ENCODE data around the gene NUPR2. TPM values are rescaled to one million over a fixed set of nuclear protein-coding genes. Genes with fewer than 3 reads are reported as not detected.
"Not testable (repeated sequence)": the region's sequence is repeated elsewhere in the genome, so short reads cannot be mapped to it uniquely, and the experiment has no call there.

NUPR2 gene
- total and polyA plus RNA-seq, 10 donors = not detected

- 78 to 87% (median 83%) methylated on average over 8 of the region's 8 CpGs for WGBS, 5 donors
These were observed 9.6 kb upstream of the NUPR2 start for GRCh38 chr7:56125831-56126230.

GRCh38 chr7:56124981-56125380, 8.8 kb upstream of the NUPR2 start:
- TF ChIP-seq POLR2AphosphoS5 (IDR thresholded peaks at IDR 0.05) (no peak), CTCF (IDR thresholded peaks at IDR 0.05 in 8 of 11, conservative IDR thresholded peaks at IDR 0.05 in 3 of 11) (no peak)
- H3K9me3 ChIP-seq = no peaks in the 10 kb centered on the region
- no peaks in the 10 kb centered on the region for H3K36me3 ChIP-seq
- no peaks in the 10 kb centered on the region for H3K27me3 ChIP-seq (replicated peaks in 1 of 7)
- WGBS, 5 donors = 69 to 89% (median 69%) methylated on average over 5 to 6 of the region's 6 CpGs
- no peak overlapping the region for H3K27ac ChIP-seq
- no peaks in the 10 kb centered on the region for H3K4me1 ChIP-seq
- DNase-seq = no peak
- no peak overlapping the region for H3K4me3 ChIP-seq
- intact Hi-C loops (cut with DNase I; ENCODE audit: low total_unique reads) = no loop called here

More at GRCh38 chr7:56125831-56126230, 9.6 kb upstream of the NUPR2 start:
- TF ChIP-seq CTCF (IDR thresholded peaks at IDR 0.05 in 8 of 11, conservative IDR thresholded peaks at IDR 0.05 in 3 of 11) (no peak), POLR2A (IDR thresholded peaks at IDR 0.05) (no peak), POLR2AphosphoS5 (IDR thresholded peaks at IDR 0.05) (no peak)
- Histone ChIP-seq H3K27ac (no peak overlapping the region), H3K36me3 (no peaks in the 10 kb centered on the region), H3K4me3 (no peak overlapping the region), H3K27me3 (replicated peaks in 1 of 7) (no peaks in the 10 kb centered on the region), H3K4me1 (no peaks in the 10 kb centered on the region), H3K9me3 (no peaks in the 10 kb centered on the region)
- no peak for DNase-seq
- intact Hi-C loops (cut with DNase I; ENCODE audit: low total_unique reads) = no loop called here

- Histone ChIP-seq H3K4me1 (peaks cover 0 to under 1% (median 0%) of the 10 kb centered on the region in 6 donors), H3K27me3 (replicated peaks in 1 of 7) (peaks cover under 1 to 11% (median 6%) of the 10 kb centered on the region in 7 donors), H3K36me3 (no peaks in the 10 kb centered on the region), H3K27ac (no peak overlapping the region), H3K9me3 (no peaks in the 10 kb centered on the region), H3K4me3 (no peak overlapping the region)
- no peak for DNase-seq
- no peak for TF ChIP-seq POLR2AphosphoS5 (IDR thresholded peaks at IDR 0.05)
- TF ChIP-seq CTCF (IDR thresholded peaks at IDR 0.05 in 8 of 11, conservative IDR thresholded peaks at IDR 0.05 in 3 of 11) = no peak
- no peak for TF ChIP-seq POLR2A (IDR thresholded peaks at IDR 0.05)
- intact Hi-C loops (cut with DNase I; ENCODE audit: low total_unique reads) = no loop called here
- WGBS, 5 donors = 77 to 86% (median 84%) methylated on average over 6 of the region's 6 CpGs
These were observed 5.2 kb upstream of the NUPR2 start for GRCh38 chr7:56121440-56121839.

- DNase-seq; intact Hi-C loops (cut with DNase I; ENCODE audit: low total_unique reads): not testable (repeated sequence)
These were observed 4.0 kb downstream of the NUPR2 start for GRCh38 chr7:56112244-56112643.

GRCh38 chr7:56110611-56111010, 5.6 kb downstream of the NUPR2 start:
- peaks cover 0 to 5% (median 0%) of the 10 kb centered on the region in 8 donors for H3K9me3 ChIP-seq
- no peaks in the 10 kb centered on the region for H3K36me3 ChIP-seq
- H3K4me1 ChIP-seq = peaks cover 0 to 14% (median 12%) of the 10 kb centered on the region in 6 donors
- H3K27me3 ChIP-seq (replicated peaks in 1 of 7) = peaks cover 0 to 10% (median under 1%) of the 10 kb centered on the region in 7 donors
- H3K4me3 ChIP-seq = no peak overlapping the region
- H3K27ac ChIP-seq = no peak overlapping the region
- WGBS, 5 donors = 64 to 86% (median 84%) methylated on average over 1 of the region's 1 CpG
- intact Hi-C loops (cut with DNase I; ENCODE audit: low total_unique reads) = no loop called here
- no peak for DNase-seq
- TF ChIP-seq POLR2AphosphoS5 (IDR thresholded peaks at IDR 0.05) (no peak), CTCF (IDR thresholded peaks at IDR 0.05 in 8 of 11, conservative IDR thresholded peaks at IDR 0.05 in 3 of 11) (no peak), POLR2A (IDR thresholded peaks at IDR 0.05) (no peak)

More at GRCh38 chr7:56112244-56112643, 4.0 kb downstream of the NUPR2 start:
- not testable (repeated sequence) for H3K9me3 ChIP-seq, H3K36me3 ChIP-seq, H3K4me3 ChIP-seq, H3K27ac ChIP-seq
- 70 to 93% (median 89%) methylated on average over 3 of the region's 3 CpGs for WGBS, 5 donors
- Histone ChIP-seq H3K4me1 (peaks cover 0 to 14% (median 6%) of the 10 kb centered on the region in 6 donors), H3K27me3 (replicated peaks in 1 of 7) (peaks cover 2 to 27% (median 14%) of the 10 kb centered on the region in 7 donors)
